SK-N-SH treated with all-trans-retinoic acid at 6 μM for 48 hours (cell line): Measurements from ENCODE around the gene MPPED2.

Source experiments
- ATAC-seq: fragments of 200-7000 bp; cut with Tn5 transposase; 3 replicates; pipeline ENCODE4 v1.9.1; 2020; ENCODE audit warnings: mild to moderate bottlenecking, moderate library complexity
- ARNTL ChIP-seq: fragments of 450-650 bp; formaldehyde crosslinking; IDR thresholded peaks from 2 replicates; pipeline ENCODE4 v1.5.0; 2020; ENCODE audit warnings: low read depth, mild to moderate bottlenecking, moderate library complexity, borderline replicate concordance
- BACH2 ChIP-seq: fragments of 250-450 bp; sonication (Bioruptor Pico); IDR thresholded peaks from 2 replicates; pipeline ENCODE4 v1.9.0; 2021; ENCODE audit warnings: mild to moderate bottlenecking, borderline replicate concordance
- CSDC2 ChIP-seq: fragments of 250-450 bp; sonication (Bioruptor Pico); IDR thresholded peaks from 2 replicates; pipeline ENCODE4 v1.5.0; 2020; ENCODE audit warnings: mild to moderate bottlenecking, moderate library complexity
- CSRNP3 ChIP-seq: fragments of 250-450 bp; sonication (Bioruptor Pico); IDR thresholded peaks from 2 replicates; pipeline ENCODE4 v1.5.1; 2021; ENCODE audit warnings: mild to moderate bottlenecking, moderate library complexity
- ESRRG ChIP-seq: fragments of 250-450 bp; sonication (Bioruptor Pico); IDR thresholded peaks from 2 replicates; pipeline ENCODE4 v1.6.1; 2021; ENCODE audit warnings: mild to moderate bottlenecking
- GLIS3 ChIP-seq: fragments of 250-450 bp; sonication (Bioruptor Pico); IDR thresholded peaks from 2 replicates; pipeline ENCODE4 v1.5.0; 2020; ENCODE audit warnings: mild to moderate bottlenecking, moderate library complexity
- ISL1 ChIP-seq: fragments of 250-450 bp; sonication (Bioruptor Pico); IDR thresholded peaks from 2 replicates; pipeline ENCODE4 v2.1.2; 2022; ENCODE audit warnings: mild to moderate bottlenecking, moderate library complexity
- OSR1 ChIP-seq: fragments of 250-450 bp; sonication (Bioruptor Pico); IDR thresholded peaks from 2 replicates; pipeline ENCODE4 v1.8.0; 2022; ENCODE audit warnings: moderate library complexity, mild to moderate bottlenecking, inconsistent platforms
- PPARA ChIP-seq: fragments of 250-450 bp; sonication (Bioruptor Pico); IDR thresholded peaks from 2 replicates; pipeline ENCODE4 v1.5.0; 2020; ENCODE audit warnings: mild to moderate bottlenecking, borderline replicate concordance
- RARB ChIP-seq: fragments of 250-450 bp; sonication (Bioruptor Pico); IDR thresholded peaks from 2 replicates; pipeline ENCODE4 v1.8.0; 2021; ENCODE audit warnings: mild to moderate bottlenecking, moderate library complexity
- TCF4 ChIP-seq: fragments of 250-450 bp; sonication (Bioruptor Pico); IDR thresholded peaks from 2 replicates; pipeline ENCODE4 v1.8.0; 2021; ENCODE audit warnings: mild to moderate bottlenecking, moderate library complexity, borderline replicate concordance
- TOX ChIP-seq: fragments of 250-450 bp; sonication (Bioruptor Pico); IDR thresholded peaks from 2 replicates; pipeline ENCODE4 v1.8.0; 2021; ENCODE audit warnings: mild to moderate bottlenecking, moderate library complexity, borderline replicate concordance
- TSHZ2 ChIP-seq: fragments of 250-450 bp; sonication (Bioruptor Pico); IDR thresholded peaks from 2 replicates; pipeline ENCODE4 v1.5.0; 2020; ENCODE audit warnings: mild to moderate bottlenecking, moderate library complexity
- ZC3H10 ChIP-seq: fragments of 250-450 bp; sonication (Bioruptor Pico); IDR thresholded peaks from 2 replicates; pipeline ENCODE4 v1.5.1; 2021; ENCODE audit warnings: mild to moderate bottlenecking, moderate library complexity
- ZFP3 ChIP-seq: fragments of 250-450 bp; sonication (Bioruptor Pico); IDR thresholded peaks from 2 replicates; pipeline ENCODE4 v1.5.0; 2020; ENCODE audit warnings: mild to moderate bottlenecking, moderate library complexity
- ZFP30 ChIP-seq: fragments of 450-650 bp; formaldehyde crosslinking; IDR thresholded peaks from 2 replicates; pipeline ENCODE4 v1.5.0; 2022; ENCODE audit warnings: mild to moderate bottlenecking, moderate library complexity
- ZNF565 ChIP-seq: fragments of 450-650 bp; formaldehyde crosslinking; conservative IDR thresholded peaks from 2 replicates; pipeline ENCODE4 v1.5.0; 2020; ENCODE audit warnings: low read depth, mild to moderate bottlenecking, moderate library complexity
- ZNF70 ChIP-seq: fragments of 450-650 bp; formaldehyde crosslinking; IDR thresholded peaks from 2 replicates; pipeline ENCODE4 v1.5.0; 2020; ENCODE audit warnings: mild to moderate bottlenecking, moderate library complexity
- ZNF8 ChIP-seq: fragments of 450-650 bp; formaldehyde crosslinking; IDR thresholded peaks from 2 replicates; pipeline ENCODE4 v1.5.0; 2020; ENCODE audit warnings: mild to moderate bottlenecking, moderate library complexity
- TF ChIP-seq, protein P1 (sequence below): fragments of 250-450 bp; sonication (Bioruptor Pico); IDR thresholded peaks from 2 replicates; pipeline ENCODE4 v1.5.1; 2020; ENCODE audit warnings: low read depth, mild to moderate bottlenecking, moderate library complexity
- TF ChIP-seq, protein P2 (sequence below): fragments of 250-450 bp; sonication (Bioruptor Pico); IDR thresholded peaks from 2 replicates; pipeline ENCODE4 v1.8.0; 2021; ENCODE audit warnings: low read depth, mild to moderate bottlenecking, moderate library complexity, borderline replicate concordance

Gene MPPED2

GRCh38 chr11:30596832-30597231 is 10.7 kb upstream of the MPPED2 start:
- no peak for ATAC-seq

DNA sequence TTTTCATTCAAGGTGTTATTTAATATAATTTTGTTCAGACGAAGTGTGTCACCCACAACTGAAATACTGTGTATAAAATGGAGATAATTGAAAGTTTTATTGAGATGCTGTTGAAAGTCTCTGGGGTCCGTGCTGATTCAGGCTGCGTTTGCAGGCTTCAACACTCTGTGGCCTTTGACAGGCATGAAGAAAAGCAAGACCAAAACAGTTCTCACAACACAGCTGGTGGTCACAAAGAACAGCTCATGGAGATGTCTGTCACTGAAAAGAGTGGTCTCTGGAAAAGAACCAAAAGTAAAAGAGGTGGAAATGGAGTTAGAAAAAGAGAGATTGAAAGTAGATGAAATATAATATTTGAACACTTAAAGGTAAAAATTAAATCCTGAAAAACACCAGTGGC is 9.8 kb upstream of the MPPED2 start:
- TF ChIP-seq PPARA (no peak), CSRNP3 (CRISPR knock-in tag) (no peak), CSDC2 (no peak), OSR1 (CRISPR knock-in tag) (no peak), ZNF565 (CRISPR knock-in tag) (no peak), BACH2 (CRISPR knock-in tag) (no peak), ISL1 (CRISPR knock-in tag) (no peak), ESRRG (CRISPR knock-in tag) (no peak), ZC3H10 (CRISPR knock-in tag) (no peak), TCF4 (CRISPR knock-in tag) (no peak), TSHZ2 (no peak), GLIS3 (CRISPR knock-in tag) (no peak), RARB (no peak), ZFP30 (no peak), ZNF70 (no peak), ZNF8 (no peak), TOX (CRISPR knock-in tag) (no peak), ARNTL (CRISPR knock-in tag) (no peak)
- TF ChIP-seq, protein P1, sequence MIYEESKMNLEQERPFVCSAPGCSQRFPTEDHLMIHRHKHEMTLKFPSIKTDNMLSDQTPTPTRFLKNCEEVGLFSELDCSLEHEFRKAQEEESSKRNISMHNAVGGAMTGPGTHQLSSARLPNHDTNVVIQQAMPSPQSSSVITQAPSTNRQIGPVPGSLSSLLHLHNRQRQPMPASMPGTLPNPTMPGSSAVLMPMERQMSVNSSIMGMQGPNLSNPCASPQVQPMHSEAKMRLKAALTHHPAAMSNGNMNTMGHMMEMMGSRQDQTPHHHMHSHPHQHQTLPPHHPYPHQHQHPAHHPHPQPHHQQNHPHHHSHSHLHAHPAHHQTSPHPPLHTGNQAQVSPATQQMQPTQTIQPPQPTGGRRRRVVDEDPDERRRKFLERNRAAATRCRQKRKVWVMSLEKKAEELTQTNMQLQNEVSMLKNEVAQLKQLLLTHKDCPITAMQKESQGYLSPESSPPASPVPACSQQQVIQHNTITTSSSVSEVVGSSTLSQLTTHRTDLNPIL = no peak
- TF ChIP-seq, protein P2, sequence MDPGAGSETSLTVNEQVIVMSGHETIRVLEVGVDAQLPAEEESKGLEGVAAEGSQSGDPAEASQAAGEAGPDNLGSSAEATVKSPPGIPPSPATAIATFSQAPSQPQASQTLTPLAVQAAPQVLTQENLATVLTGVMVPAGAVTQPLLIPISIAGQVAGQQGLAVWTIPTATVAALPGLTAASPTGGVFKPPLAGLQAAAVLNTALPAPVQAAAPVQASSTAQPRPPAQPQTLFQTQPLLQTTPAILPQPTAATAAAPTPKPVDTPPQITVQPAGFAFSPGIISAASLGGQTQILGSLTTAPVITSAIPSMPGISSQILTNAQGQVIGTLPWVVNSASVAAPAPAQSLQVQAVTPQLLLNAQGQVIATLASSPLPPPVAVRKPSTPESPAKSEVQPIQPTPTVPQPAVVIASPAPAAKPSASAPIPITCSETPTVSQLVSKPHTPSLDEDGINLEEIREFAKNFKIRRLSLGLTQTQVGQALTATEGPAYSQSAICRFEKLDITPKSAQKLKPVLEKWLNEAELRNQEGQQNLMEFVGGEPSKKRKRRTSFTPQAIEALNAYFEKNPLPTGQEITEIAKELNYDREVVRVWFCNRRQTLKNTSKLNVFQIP = no peak
- no peak for ATAC-seq

More at GRCh38 chr11:30596832-30597231, 10.7 kb upstream of the MPPED2 start:
- TF ChIP-seq ZNF8 (0 out of 2 replicates have a peak, but pooled peaks have one; percentile 34), ZFP3 (no peak), TCF4 (CRISPR knock-in tag) (peak; percentile 59; the same call in 1 of the 2 replicates), TSHZ2 (0 out of 2 replicates have a peak, but pooled peaks have one; percentile 14)

- no peak for ATAC-seq
- no peak for TF ChIP-seq TCF4 (CRISPR knock-in tag)
These were observed 8.7 kb upstream of the MPPED2 start for GRCh38 chr11:30594646-30595411.
